GM23338 (cell line): ENCODE measurements around the gene PARD3. TPM values are rescaled to one million over a fixed set of nuclear protein-coding genes. Genes with fewer than 3 reads are reported as not detected.

Experiments
- ATAC-seq: fragments of 200-7000 bp; cut with Tn5 transposase; 3 replicates; pipeline ENCODE4 v1.9.1; 2020
- DNase-seq: peaks from one replicate; pipeline ENCODE4 v3.0.0-alpha.2; 2015; ENCODE audit warnings: low spot score
- H2AFZ ChIP-seq: fragments of 200-600 bp; sonication (generic); 2 replicates; pipeline ENCODE4 v1.8.0; 2016; ENCODE audit warnings: antibody characterized with exemption, mild to moderate bottlenecking, moderate library complexity
- H3F3A ChIP-seq: fragments of 200-600 bp; sonication (generic); replicated peaks from 2 replicates; pipeline ENCODE4 v1.8.0; 2017; ENCODE audit warnings: antibody characterized with exemption, mixed run types, low read depth
- H3K27ac ChIP-seq: fragments of 200-600 bp; sonication (generic); 2 replicates; pipeline ENCODE4 v1.6.1; 2016; ENCODE audit warnings: low read depth
- H3K27me3 ChIP-seq: fragments of 200-600 bp; sonication (generic); 2 replicates; pipeline ENCODE4 v1.8.0; 2016; ENCODE audit warnings: mild to moderate bottlenecking, mixed run types, moderate library complexity; ENCODE audit not compliant: insufficient read depth
- H3K36me3 ChIP-seq: fragments of 200-600 bp; sonication (generic); 2 replicates; pipeline ENCODE4 v1.8.0; 2016; ENCODE audit warnings: mild to moderate bottlenecking; ENCODE audit not compliant: insufficient read depth
- H3K4me1 ChIP-seq: fragments of 200-600 bp; sonication (generic); 2 replicates; pipeline ENCODE4 v1.8.0; 2016; ENCODE audit warnings: mild to moderate bottlenecking, moderate library complexity; ENCODE audit not compliant: insufficient read depth
- H3K4me2 ChIP-seq: fragments of 200-600 bp; sonication (generic); 2 replicates; pipeline ENCODE4 v1.7.1; 2017; ENCODE audit warnings: mixed run types
- H3K4me3 ChIP-seq: fragments of 200-600 bp; sonication (generic); 2 replicates; pipeline ENCODE4 v1.6.1; 2016; ENCODE audit warnings: mixed run types
- H3K79me2 ChIP-seq: fragments of 200-600 bp; sonication (generic); replicated peaks from 2 replicates; pipeline ENCODE4 v1.8.0; 2017; ENCODE audit warnings: mild to moderate bottlenecking; ENCODE audit not compliant: insufficient read depth
- H3K9me2 ChIP-seq: fragments of 200-600 bp; sonication (generic); 2 replicates; pipeline ENCODE4 v1.8.0; 2017; ENCODE audit not compliant: insufficient read depth
- H4K20me1 ChIP-seq: fragments of 200-600 bp; sonication (generic); replicated peaks from 2 replicates; pipeline ENCODE4 v1.8.0; 2017; ENCODE audit warnings: mild to moderate bottlenecking; ENCODE audit not compliant: insufficient read depth
- H3K27ac Mint-ChIP-seq: 2 replicates; pipeline ENCODE4 v1.8.0; 2020; ENCODE audit warnings: inconsistent platforms, mild to moderate bottlenecking, moderate library complexity, mixed read lengths
- H3K27me3 Mint-ChIP-seq: 3 replicates; pipeline ENCODE4 v1.8.0; 2022; ENCODE audit warnings: low read depth, mild to moderate bottlenecking, moderate library complexity, mixed read lengths, inconsistent platforms; ENCODE audit not compliant: insufficient read depth, poor library complexity
- H3K36me3 Mint-ChIP-seq: 3 replicates; pipeline ENCODE4 v1.8.0; 2021; ENCODE audit warnings: low read depth, mild to moderate bottlenecking, inconsistent platforms, moderate library complexity, mixed read lengths
- H3K4me1 Mint-ChIP-seq: 3 replicates; pipeline ENCODE4 v1.8.0; 2020; ENCODE audit warnings: mild to moderate bottlenecking, inconsistent platforms, mixed read lengths
- H3K4me3 Mint-ChIP-seq: 3 replicates; pipeline ENCODE4 v1.8.0; 2021; ENCODE audit warnings: moderate library complexity, mild to moderate bottlenecking, inconsistent platforms, mixed read lengths
- H3K9me3 Mint-ChIP-seq: 3 replicates; pipeline ENCODE4 v1.8.0; 2020; ENCODE audit warnings: moderate library complexity, mild to moderate bottlenecking, inconsistent platforms, mixed read lengths
- CREB1 ChIP-seq: fragments of 250-450 bp; sonication (Bioruptor Pico); IDR thresholded peaks from 2 replicates; pipeline ENCODE4 v1.5.0; 2020; ENCODE audit warnings: low read depth, mild to moderate bottlenecking, moderate library complexity
- EZH2 ChIP-seq: fragments of 200-600 bp; sonication (generic); IDR thresholded peaks from one replicate; pipeline ENCODE4 v1.8.0; 2017; ENCODE audit warnings: antibody characterized with exemption, mild to moderate bottlenecking, low read depth; ENCODE audit not compliant: unreplicated experiment
- EZH2phosphoT487 ChIP-seq: fragments of 200-600 bp; sonication (generic); IDR thresholded peaks from one replicate; pipeline ENCODE4 v1.8.1; 2018; ENCODE audit warnings: antibody characterized with exemption; ENCODE audit not compliant: unreplicated experiment
- JUNB ChIP-seq: IDR thresholded peaks from one replicate; pipeline ENCODE4 v1.6.1; 2016; ENCODE audit warnings: antibody characterized with exemption; ENCODE audit not compliant: unreplicated experiment
- NANOG ChIP-seq: IDR thresholded peaks from 2 replicates; pipeline ENCODE4 v1.6.1; 2016; ENCODE audit warnings: antibody characterized with exemption, borderline replicate concordance
- POLR2AphosphoS5 ChIP-seq: IDR thresholded peaks from 2 replicates; pipeline ENCODE4 v1.6.1; 2016; ENCODE audit warnings: antibody characterized with exemption, low read depth
- STAT1 ChIP-seq: IDR thresholded peaks from one replicate; pipeline ENCODE4 v1.6.1; 2016; ENCODE audit warnings: antibody characterized with exemption; ENCODE audit not compliant: unreplicated experiment
- ZNF114 ChIP-seq: fragments of 250-450 bp; sonication (Bioruptor Pico); IDR thresholded peaks from 2 replicates; pipeline ENCODE4 v1.5.0; 2020; ENCODE audit warnings: mild to moderate bottlenecking, moderate library complexity
- ZNF331 ChIP-seq: fragments of 250-450 bp; sonication (Bioruptor Pico); IDR thresholded peaks from 2 replicates; pipeline ENCODE4 v1.5.0; 2020; ENCODE audit warnings: low read depth, mild to moderate bottlenecking, moderate library complexity
- polyA plus RNA-seq: library from polyadenylated mRNA; unstranded; fragments of >200 nt; fragmentation: Nextera tagmentation; extraction: Ambion mirVana; gene quantifications from 2 replicates; pipeline ENCODE4 v1.2.1, GENCODE V29; 2016
- total RNA-seq: library from RNA; depleted of rRNA; stranded (reverse); fragments of >200 nt; shearing (Covaris generic); gene quantifications from 2 replicates; pipeline ENCODE4 v1.2.3, GENCODE V29; 2014
- TF ChIP-seq, protein P1 (sequence below): IDR thresholded peaks from one replicate; pipeline ENCODE4 v1.6.1; 2018; ENCODE audit warnings: antibody characterized with exemption; ENCODE audit not compliant: unreplicated experiment
- TF ChIP-seq, protein P2 (sequence below), 2 experiments: fragments of 200-600 bp in 1 of 2; sonication (generic) in 1 of 2; conservative IDR thresholded peaks; 2 replicates each; pipeline versions ENCODE4 v1.5.1 to v1.6.1; 2016 to 2017; ENCODE audit warnings: antibody characterized with exemption in 2 of 2, low read depth in 2 of 2, mild to moderate bottlenecking in 2 of 2, moderate library complexity in 1 of 2
- TF ChIP-seq, protein P3 (sequence below): IDR thresholded peaks from 2 replicates; pipeline ENCODE4 v1.6.1; 2016; ENCODE audit warnings: antibody characterized with exemption
- TF ChIP-seq, protein P4 (sequence below): fragments of 250-450 bp; sonication (Bioruptor Pico); IDR thresholded peaks from 2 replicates; pipeline ENCODE4 v1.5.0; 2020; ENCODE audit warnings: mild to moderate bottlenecking, moderate library complexity

The PARD3 gene
- total and polyA plus RNA-seq, 2 experiments from 2014 or later: 30.2 to 51.4 TPM

DNA sequence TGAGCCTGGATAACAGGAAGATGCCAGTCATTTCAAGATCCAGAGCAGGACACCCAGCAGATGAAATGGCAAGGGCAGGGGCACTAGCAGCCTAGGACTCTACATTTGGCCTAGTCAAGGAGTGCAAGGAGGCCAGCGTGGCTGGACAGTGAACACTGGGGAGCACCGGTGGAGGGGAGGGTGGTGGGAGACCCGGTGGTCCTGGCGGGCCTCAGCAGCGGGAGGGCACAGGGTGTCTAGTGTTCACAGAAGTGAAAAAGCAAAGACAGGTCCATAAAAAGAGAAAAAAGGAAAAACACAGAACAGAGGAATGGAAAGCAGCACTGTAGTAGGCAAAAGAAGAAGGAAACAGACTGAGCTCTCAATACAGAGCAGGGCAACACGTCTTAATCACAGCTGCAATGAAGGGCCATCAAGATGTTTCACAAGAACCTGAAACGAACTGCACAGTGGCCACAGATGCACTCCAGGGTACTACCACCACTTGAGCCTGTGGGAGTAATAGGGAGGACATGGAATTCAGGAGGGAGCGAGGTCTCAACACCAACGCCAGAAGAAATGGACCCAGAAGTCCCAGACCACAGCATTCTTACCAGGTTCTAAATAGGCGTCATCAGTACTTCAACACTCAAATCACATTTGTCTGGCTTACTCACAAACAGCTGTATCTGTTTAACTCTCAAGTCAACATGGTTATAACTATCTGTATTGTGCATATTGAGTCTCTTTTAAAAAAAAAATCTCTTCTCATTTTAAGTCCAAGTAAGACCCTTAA, 573.7 kb downstream of the PARD3 start:
- H2AFZ ChIP-seq: no peak overlapping the region
- TF ChIP-seq CREB1 (CRISPR knock-in tag): no peak
- TF ChIP-seq EZH2: no peak
- TF ChIP-seq, protein P1, sequence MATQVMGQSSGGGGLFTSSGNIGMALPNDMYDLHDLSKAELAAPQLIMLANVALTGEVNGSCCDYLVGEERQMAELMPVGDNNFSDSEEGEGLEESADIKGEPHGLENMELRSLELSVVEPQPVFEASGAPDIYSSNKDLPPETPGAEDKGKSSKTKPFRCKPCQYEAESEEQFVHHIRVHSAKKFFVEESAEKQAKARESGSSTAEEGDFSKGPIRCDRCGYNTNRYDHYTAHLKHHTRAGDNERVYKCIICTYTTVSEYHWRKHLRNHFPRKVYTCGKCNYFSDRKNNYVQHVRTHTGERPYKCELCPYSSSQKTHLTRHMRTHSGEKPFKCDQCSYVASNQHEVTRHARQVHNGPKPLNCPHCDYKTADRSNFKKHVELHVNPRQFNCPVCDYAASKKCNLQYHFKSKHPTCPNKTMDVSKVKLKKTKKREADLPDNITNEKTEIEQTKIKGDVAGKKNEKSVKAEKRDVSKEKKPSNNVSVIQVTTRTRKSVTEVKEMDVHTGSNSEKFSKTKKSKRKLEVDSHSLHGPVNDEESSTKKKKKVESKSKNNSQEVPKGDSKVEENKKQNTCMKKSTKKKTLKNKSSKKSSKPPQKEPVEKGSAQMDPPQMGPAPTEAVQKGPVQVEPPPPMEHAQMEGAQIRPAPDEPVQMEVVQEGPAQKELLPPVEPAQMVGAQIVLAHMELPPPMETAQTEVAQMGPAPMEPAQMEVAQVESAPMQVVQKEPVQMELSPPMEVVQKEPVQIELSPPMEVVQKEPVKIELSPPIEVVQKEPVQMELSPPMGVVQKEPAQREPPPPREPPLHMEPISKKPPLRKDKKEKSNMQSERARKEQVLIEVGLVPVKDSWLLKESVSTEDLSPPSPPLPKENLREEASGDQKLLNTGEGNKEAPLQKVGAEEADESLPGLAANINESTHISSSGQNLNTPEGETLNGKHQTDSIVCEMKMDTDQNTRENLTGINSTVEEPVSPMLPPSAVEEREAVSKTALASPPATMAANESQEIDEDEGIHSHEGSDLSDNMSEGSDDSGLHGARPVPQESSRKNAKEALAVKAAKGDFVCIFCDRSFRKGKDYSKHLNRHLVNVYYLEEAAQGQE: no peak
- TF ChIP-seq POLR2AphosphoS5: no peak
- TF ChIP-seq JUNB: no peak
- no peak for TF ChIP-seq EZH2phosphoT487
- no peak for TF ChIP-seq NANOG
- TF ChIP-seq, protein P2, sequence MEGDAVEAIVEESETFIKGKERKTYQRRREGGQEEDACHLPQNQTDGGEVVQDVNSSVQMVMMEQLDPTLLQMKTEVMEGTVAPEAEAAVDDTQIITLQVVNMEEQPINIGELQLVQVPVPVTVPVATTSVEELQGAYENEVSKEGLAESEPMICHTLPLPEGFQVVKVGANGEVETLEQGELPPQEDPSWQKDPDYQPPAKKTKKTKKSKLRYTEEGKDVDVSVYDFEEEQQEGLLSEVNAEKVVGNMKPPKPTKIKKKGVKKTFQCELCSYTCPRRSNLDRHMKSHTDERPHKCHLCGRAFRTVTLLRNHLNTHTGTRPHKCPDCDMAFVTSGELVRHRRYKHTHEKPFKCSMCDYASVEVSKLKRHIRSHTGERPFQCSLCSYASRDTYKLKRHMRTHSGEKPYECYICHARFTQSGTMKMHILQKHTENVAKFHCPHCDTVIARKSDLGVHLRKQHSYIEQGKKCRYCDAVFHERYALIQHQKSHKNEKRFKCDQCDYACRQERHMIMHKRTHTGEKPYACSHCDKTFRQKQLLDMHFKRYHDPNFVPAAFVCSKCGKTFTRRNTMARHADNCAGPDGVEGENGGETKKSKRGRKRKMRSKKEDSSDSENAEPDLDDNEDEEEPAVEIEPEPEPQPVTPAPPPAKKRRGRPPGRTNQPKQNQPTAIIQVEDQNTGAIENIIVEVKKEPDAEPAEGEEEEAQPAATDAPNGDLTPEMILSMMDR (conservative IDR thresholded peaks at IDR 0.05; ENCODE audit: low read depth in 2 of 2): no peak
- TF ChIP-seq ZNF331 (CRISPR knock-in tag): no peak
- no peak for TF ChIP-seq ZNF114 (CRISPR knock-in tag)
- TF ChIP-seq, protein P3, sequence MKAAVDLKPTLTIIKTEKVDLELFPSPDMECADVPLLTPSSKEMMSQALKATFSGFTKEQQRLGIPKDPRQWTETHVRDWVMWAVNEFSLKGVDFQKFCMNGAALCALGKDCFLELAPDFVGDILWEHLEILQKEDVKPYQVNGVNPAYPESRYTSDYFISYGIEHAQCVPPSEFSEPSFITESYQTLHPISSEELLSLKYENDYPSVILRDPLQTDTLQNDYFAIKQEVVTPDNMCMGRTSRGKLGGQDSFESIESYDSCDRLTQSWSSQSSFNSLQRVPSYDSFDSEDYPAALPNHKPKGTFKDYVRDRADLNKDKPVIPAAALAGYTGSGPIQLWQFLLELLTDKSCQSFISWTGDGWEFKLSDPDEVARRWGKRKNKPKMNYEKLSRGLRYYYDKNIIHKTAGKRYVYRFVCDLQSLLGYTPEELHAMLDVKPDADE: no peak
- no peak for TF ChIP-seq STAT1
- TF ChIP-seq, protein P4, sequence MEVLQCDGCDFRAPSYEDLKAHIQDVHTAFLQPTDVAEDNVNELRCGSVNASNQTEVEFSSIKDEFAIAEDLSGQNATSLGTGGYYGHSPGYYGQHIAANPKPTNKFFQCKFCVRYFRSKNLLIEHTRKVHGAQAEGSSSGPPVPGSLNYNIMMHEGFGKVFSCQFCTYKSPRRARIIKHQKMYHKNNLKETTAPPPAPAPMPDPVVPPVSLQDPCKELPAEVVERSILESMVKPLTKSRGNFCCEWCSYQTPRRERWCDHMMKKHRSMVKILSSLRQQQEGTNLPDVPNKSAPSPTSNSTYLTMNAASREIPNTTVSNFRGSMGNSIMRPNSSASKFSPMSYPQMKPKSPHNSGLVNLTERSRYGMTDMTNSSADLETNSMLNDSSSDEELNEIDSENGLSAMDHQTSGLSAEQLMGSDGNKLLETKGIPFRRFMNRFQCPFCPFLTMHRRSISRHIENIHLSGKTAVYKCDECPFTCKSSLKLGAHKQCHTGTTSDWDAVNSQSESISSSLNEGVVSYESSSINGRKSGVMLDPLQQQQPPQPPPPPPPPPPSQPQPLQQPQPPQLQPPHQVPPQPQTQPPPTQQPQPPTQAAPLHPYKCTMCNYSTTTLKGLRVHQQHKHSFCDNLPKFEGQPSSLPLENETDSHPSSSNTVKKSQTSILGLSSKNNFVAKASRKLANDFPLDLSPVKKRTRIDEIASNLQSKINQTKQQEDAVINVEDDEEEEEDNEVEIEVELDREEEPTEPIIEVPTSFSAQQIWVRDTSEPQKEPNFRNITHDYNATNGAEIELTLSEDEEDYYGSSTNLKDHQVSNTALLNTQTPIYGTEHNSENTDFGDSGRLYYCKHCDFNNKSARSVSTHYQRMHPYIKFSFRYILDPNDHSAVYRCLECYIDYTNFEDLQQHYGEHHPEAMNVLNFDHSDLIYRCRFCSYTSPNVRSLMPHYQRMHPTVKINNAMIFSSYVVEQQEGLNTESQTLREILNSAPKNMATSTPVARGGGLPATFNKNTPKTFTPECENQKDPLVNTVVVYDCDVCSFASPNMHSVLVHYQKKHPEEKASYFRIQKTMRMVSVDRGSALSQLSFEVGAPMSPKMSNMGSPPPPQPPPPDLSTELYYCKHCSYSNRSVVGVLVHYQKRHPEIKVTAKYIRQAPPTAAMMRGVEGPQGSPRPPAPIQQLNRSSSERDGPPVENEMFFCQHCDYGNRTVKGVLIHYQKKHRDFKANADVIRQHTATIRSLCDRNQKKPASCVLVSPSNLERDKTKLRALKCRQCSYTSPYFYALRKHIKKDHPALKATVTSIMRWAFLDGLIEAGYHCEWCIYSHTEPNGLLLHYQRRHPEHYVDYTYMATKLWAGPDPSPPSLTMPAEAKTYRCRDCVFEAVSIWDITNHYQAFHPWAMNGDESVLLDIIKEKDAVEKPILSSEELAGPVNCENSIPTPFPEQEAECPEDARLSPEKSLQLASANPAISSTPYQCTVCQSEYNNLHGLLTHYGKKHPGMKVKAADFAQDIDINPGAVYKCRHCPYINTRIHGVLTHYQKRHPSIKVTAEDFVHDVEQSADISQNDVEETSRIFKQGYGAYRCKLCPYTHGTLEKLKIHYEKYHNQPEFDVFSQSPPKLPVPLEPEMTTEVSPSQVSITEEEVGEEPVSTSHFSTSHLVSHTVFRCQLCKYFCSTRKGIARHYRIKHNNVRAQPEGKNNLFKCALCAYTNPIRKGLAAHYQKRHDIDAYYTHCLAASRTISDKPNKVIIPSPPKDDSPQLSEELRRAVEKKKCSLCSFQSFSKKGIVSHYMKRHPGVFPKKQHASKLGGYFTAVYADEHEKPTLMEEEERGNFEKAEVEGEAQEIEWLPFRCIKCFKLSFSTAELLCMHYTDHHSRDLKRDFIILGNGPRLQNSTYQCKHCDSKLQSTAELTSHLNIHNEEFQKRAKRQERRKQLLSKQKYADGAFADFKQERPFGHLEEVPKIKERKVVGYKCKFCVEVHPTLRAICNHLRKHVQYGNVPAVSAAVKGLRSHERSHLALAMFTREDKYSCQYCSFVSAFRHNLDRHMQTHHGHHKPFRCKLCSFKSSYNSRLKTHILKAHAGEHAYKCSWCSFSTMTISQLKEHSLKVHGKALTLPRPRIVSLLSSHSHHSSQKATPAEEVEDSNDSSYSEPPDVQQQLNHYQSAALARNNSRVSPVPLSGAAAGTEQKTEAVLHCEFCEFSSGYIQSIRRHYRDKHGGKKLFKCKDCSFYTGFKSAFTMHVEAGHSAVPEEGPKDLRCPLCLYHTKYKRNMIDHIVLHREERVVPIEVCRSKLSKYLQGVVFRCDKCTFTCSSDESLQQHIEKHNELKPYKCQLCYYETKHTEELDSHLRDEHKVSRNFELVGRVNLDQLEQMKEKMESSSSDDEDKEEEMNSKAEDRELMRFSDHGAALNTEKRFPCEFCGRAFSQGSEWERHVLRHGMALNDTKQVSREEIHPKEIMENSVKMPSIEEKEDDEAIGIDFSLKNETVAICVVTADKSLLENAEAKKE: no peak
- no peak for ATAC-seq
- H3K4me1 Mint-ChIP-seq: peaks cover 23% of the 10 kb centered on the region
- H3K4me3 ChIP-seq: no peak overlapping the region
- no peak overlapping the region for H3K27ac ChIP-seq
- no peaks in the 10 kb centered on the region for H3K36me3 Mint-ChIP-seq
- H3K36me3 ChIP-seq: no peaks in the 10 kb centered on the region
- no peaks in the 10 kb centered on the region for H3K79me2 ChIP-seq
- H3F3A ChIP-seq: no peaks in the 10 kb centered on the region
- no peaks in the 10 kb centered on the region for H3K9me3 Mint-ChIP-seq
- H3K27ac Mint-ChIP-seq: no peak overlapping the region
- H3K4me3 Mint-ChIP-seq: no peak overlapping the region
- H3K4me2 ChIP-seq: no peak overlapping the region
- no peaks in the 10 kb centered on the region for H3K9me2 ChIP-seq
- H3K27me3 ChIP-seq: no peaks in the 10 kb centered on the region
- H3K27me3 Mint-ChIP-seq: no peaks in the 10 kb centered on the region
- no peak for DNase-seq
- peaks cover 14% of the 10 kb centered on the region for H3K4me1 ChIP-seq
- H4K20me1 ChIP-seq: no peaks in the 10 kb centered on the region
